A549 (cell line): Measurements from ENCODE around the gene GLIPR1. TPM values are rescaled to one million over a fixed set of nuclear protein-coding genes. Genes with fewer than 3 reads are reported as not detected.
"Not testable (repeated sequence)": the region's sequence is repeated elsewhere in the genome, so short reads cannot be mapped to it uniquely, and the experiment has no call there.

ENCODE experiments used
- ATAC-seq, 2 experiments: fragments of 200-7000 bp in 1 of 2; fragments of >200 bp in 1 of 2; cut with Nextera tagmentation in 1 of 2; cut with Tn5 transposase in 1 of 2; 3 replicates each; pipeline versions ENCODE4 v1.8.0 to v1.9.1; 2018 to 2020; ENCODE audit warnings: mild to moderate bottlenecking in 1 of 2, moderate library complexity in 1 of 2
- CTCF ChIA-PET: fragments of 300-600 bp; sonication (Branson Sonifier 250); formaldehyde crosslinking; extraction: SDS; loops from one replicate; lab custom pipeline; 2021; ENCODE audit warnings: antibody characterized with exemption, inconsistent platforms; lab: Yijun Ruan, JAX
- POLR2A ChIA-PET: fragments of 350-600 bp; formaldehyde crosslinking; extraction: SDS; loops from one replicate; lab custom pipeline; 2021; ENCODE audit warnings: antibody characterized with exemption, inconsistent platforms; lab: Yijun Ruan, JAX
- DNase-seq, 2 experiments: peaks; one replicate each; pipeline versions ENCODE4 v3.0.0 to v3.0.0-alpha.2; 2011 to 2016; ENCODE audit warnings: low read depth in 1 of 2, low spot score in 1 of 2
- FAIRE-seq: peaks from 2 replicates; lab custom pipeline; 2011; peaks lifted over from hg19 to GRCh38; lab: Jason Lieb, UNC
- H3K27ac ChIP-seq, 2 experiments: fragments of >200 bp; sonication (Bioruptor Twin); formaldehyde crosslinking; 3 replicates each; pipeline ENCODE4 v1.5.1; 2016 to 2017
- H3K4me1 ChIP-seq: fragments of >200 bp; sonication (Bioruptor Twin); formaldehyde crosslinking; 3 replicates; pipeline ENCODE4 v1.6.1; 2016
- H3K4me2 ChIP-seq: fragments of >200 bp; sonication (Bioruptor Twin); formaldehyde crosslinking; 3 replicates; pipeline ENCODE4 v1.6.1; 2016
- H3K4me3 ChIP-seq: fragments of >200 bp; sonication (Bioruptor Twin); formaldehyde crosslinking; 3 replicates; pipeline ENCODE4 v1.5.1; 2016
- H3K9me3 ChIP-seq: fragments of >200 bp; sonication (Bioruptor Twin); formaldehyde crosslinking; 3 replicates; pipeline ENCODE4 v1.6.1; 2016
- CTCF ChIP-seq: fragments of >200 bp; sonication (Bioruptor Twin); formaldehyde crosslinking; IDR thresholded peaks from 3 replicates; pipeline ENCODE4 v1.5.1; 2016
- HDAC2 ChIP-seq: fragments of 200-600 bp; sonication (generic); IDR thresholded peaks from 2 replicates; pipeline ENCODE4 v1.6.1; 2016
- HES2 ChIP-seq: fragments of >200 bp; sonication (Bioruptor Twin); formaldehyde crosslinking; IDR thresholded peaks from 2 replicates; pipeline ENCODE4 v1.6.1; 2016
- HOXB5 ChIP-seq: fragments of 250-450 bp; sonication (Bioruptor Pico); IDR thresholded peaks from 2 replicates; pipeline ENCODE4 v1.5.0; 2020; ENCODE audit warnings: mild to moderate bottlenecking, moderate library complexity
- JUN ChIP-seq, 2 experiments: fragments of >200 bp; sonication (Bioruptor Twin); formaldehyde crosslinking; IDR thresholded peaks; 2 replicates in 1 of 2; 3 replicates in 1 of 2; pipeline ENCODE4 v1.6.1; 2016 to 2017
- KDM1A ChIP-seq: fragments of 200-600 bp; sonication (generic); IDR thresholded peaks from 2 replicates; pipeline ENCODE4 v1.6.1; 2016; ENCODE audit warnings: low read depth, mild to moderate bottlenecking
- MYC ChIP-seq: IDR thresholded peaks from 2 replicates; pipeline ENCODE4 v1.6.1; 2012; ENCODE audit warnings: mild to moderate bottlenecking, inconsistent platforms, low read length, improper control_type of control experiment, borderline replicate concordance
- POLR2A ChIP-seq: IDR thresholded peaks from 2 replicates; pipeline ENCODE4 v1.6.1; 2012; ENCODE audit warnings: mild to moderate bottlenecking, low read length
- RAD21 ChIP-seq, 2 experiments: fragments of >200 bp in 1 of 2; sonication (Bioruptor Twin) in 1 of 2; formaldehyde crosslinking in 1 of 2; IDR thresholded peaks in 1 of 2; conservative IDR thresholded peaks in 1 of 2; 2 replicates in 1 of 2; 3 replicates in 1 of 2; pipeline ENCODE4 v1.6.1; 2012 to 2018; ENCODE audit warnings: inconsistent platforms in 1 of 2
- REST ChIP-seq: fragments of 200-600 bp; sonication (generic); IDR thresholded peaks from 2 replicates; pipeline ENCODE4 v1.6.1; 2016; ENCODE audit warnings: antibody characterized with exemption, mild to moderate bottlenecking, moderate library complexity
- SMC3 ChIP-seq: fragments of >200 bp; sonication (Bioruptor Twin); formaldehyde crosslinking; IDR thresholded peaks from 3 replicates; pipeline ENCODE4 v1.6.1; 2018; ENCODE audit warnings: inconsistent platforms
- ZC3H11A ChIP-seq: fragments of 450-650 bp; IDR thresholded peaks from 2 replicates; pipeline ENCODE4 v1.6.1; 2014; ENCODE audit warnings: antibody characterized with exemption, mild to moderate bottlenecking
- ZFP36 ChIP-seq: fragments of 450-650 bp; IDR thresholded peaks from 2 replicates; pipeline ENCODE4 v1.6.1; 2014; ENCODE audit warnings: borderline replicate concordance; ENCODE audit not compliant: partially characterized antibody
- WGBS: methylation state at CpG from one replicate; pipeline ENCODE4 v1.1.6; 2017; ENCODE audit errors: missing lambda C conversion rate; 5-methylcytosine and 5-hydroxymethylcytosine counted together
- polyA plus RNA-seq, 4 experiments: library from polyadenylated mRNA; depleted of rRNA in 3 of 4; stranded (reverse); fragments of >200 nt; fragmentation: RNase III in 1 of 4; extraction: RNeasy Plus Mini Kit Qiagen cat#74134 plus additional on column Dnase treatment in 1 of 4; gene quantifications; 2 replicates in 3 of 4; 3 replicates in 1 of 4; pipeline ENCODE4 v1.2.3, GENCODE V29; 2011 to 2017
- TF ChIP-seq, protein P1 (sequence below): fragments of 250-450 bp; sonication (Bioruptor Pico); IDR thresholded peaks from 2 replicates; pipeline ENCODE4 v1.5.0; 2021; ENCODE audit warnings: mild to moderate bottlenecking, moderate library complexity, borderline replicate concordance

The GLIPR1 gene
- polyA plus RNA-seq, 2 of the 4 experiments (the other 2 are of a cell fraction) = 42.2 to 44.5 TPM

DNA sequence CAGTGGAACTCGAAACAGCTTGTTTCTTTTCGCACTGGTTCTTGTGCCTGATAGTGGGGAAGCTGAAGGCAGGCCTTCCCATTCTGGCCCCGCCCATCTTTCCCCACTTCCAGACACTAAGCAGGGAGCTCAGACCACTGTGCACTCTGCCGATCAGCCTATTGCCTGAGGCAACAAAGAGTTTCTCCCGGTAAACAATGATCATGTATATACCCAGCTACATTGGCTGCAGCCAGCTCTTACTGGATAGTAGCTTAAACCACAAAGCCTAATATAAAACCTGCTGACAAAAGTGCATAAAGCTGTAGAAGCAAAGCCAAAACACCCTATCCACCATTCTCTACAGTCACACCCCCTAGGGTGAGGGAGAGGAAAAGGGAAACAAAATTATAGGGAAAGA, 24.7 kb upstream of the GLIPR1 start (continued):
- TF ChIP-seq POLR2A = no peak
- TF ChIP-seq HDAC2 = no peak

DNA sequence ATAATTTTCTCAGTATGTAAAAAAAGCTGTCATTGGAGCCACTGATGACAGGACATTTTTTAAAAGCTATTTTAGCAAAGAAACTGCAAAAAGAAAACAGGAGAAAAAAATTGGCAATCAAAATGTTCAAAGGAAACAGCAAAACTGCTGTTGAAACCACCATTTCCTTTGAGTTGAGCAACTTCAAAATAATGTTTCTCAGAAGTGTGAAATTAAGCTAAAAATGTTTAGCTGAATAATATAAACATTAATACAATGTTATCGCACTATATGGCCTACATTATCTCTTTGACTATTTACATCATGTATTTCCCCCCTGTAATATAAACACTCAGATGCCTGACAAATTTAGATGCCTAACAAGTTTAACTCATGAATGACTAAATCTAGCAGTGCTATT, 23.4 kb upstream of the GLIPR1 start:
- Histone ChIP-seq H3K4me2 (no peak overlapping the region), H3K4me3 (no peak overlapping the region), H3K9me3 (no peaks in the 10 kb centered on the region), H3K27ac (no peak overlapping the region), H3K4me1 (peaks cover 22% of the 10 kb centered on the region)
- no peak for DNase-seq
- no peak for FAIRE-seq
- 96% methylated on average over 1 of the region's 1 CpG for WGBS
- POLR2A ChIA-PET = no interaction called here
- CTCF ChIA-PET = no interaction called here
- TF ChIP-seq CTCF = no peak
- ATAC-seq = no peak

DNA sequence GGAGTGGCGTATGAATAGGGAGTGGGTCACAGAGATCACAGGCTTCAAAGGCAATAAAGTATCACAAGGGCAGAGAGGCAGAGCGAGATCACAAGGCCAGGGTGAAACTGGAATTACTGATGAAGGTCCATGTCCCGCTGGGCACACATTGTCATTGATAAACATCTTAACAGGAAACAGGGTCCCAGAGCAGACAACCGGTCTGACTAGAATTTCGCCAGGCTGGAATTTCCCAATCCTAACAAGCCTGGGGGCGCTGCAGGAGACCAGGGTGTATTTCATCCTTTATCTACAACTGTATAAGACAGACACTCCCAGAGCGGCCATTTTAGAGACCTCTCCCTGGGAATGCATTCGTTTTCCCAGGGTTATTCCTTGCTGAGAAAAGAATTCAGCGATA, 22.7 kb upstream of the GLIPR1 start:
- POLR2A ChIA-PET, CTCF ChIA-PET, FAIRE-seq, H3K4me3 ChIP-seq, ATAC-seq, H3K9me3 ChIP-seq: not testable (repeated sequence)
- H3K4me2 ChIP-seq = peak overlapping the region; percentile 39; the same call in 2 of the 3 replicates
- DNase-seq = peak in 1 of 2 experiments; percentile 34
- H3K4me1 ChIP-seq = peaks cover 17% of the 10 kb centered on the region
- WGBS = 42% methylated on average over 9 of the region's 9 CpGs
- 0 out of 3 replicates have a peak, but pooled peaks have one; percentile 8 for TF ChIP-seq CTCF
- TF ChIP-seq, all 56 proteins: peak for 1; not testable (repeated sequence) for 55
- 0 out of 6 replicates have a peak overlapping the region, but pooled peaks of 1 of the 2 experiments have one; percentile 48 for H3K27ac ChIP-seq

GRCh38 chr12:75459755-75460154, 20.8 kb upstream of the GLIPR1 start:
- FAIRE-seq = no peak
- POLR2A ChIA-PET = no interaction called here
- WGBS = 87% methylated on average over 3 of the region's 3 CpGs
- Histone ChIP-seq H3K4me2 (no peak overlapping the region), H3K9me3 (0 out of 3 replicates have a peak, but pooled peaks cover 4% of the 10 kb centered on the region), H3K27ac (no peak overlapping the region), H3K4me1 (peaks cover 10% of the 10 kb centered on the region; the same call in 2 of the 3 replicates), H3K4me3 (no peak overlapping the region)
- CTCF ChIA-PET = interaction anchor here (1.7 kb wide), 1 partner anchor 69 kb away, joined by 4 read pairs; the partner anchor contains the start of gene GLIPR1L2
- TF ChIP-seq CTCF = no peak
- TF ChIP-seq ZC3H11A = no peak
- no peak for TF ChIP-seq HOXB5
- no peak for TF ChIP-seq RAD21 (conservative IDR thresholded peaks at IDR 0.05 in 1 of 2, IDR thresholded peaks at IDR 0.05 in 1 of 2)
- TF ChIP-seq SMC3 = no peak
- ATAC-seq = no peak
- DNase-seq = no peak

- no peak for DNase-seq
- CTCF ChIA-PET = interaction anchor here (1.0 to 1.7 kb wide), 2 partner anchors 9 to 69 kb away, joined by 4 read pairs; partner anchors contain the start of gene GLIPR1L2
- Histone ChIP-seq H3K4me3 (no peak overlapping the region), H3K4me1 (peaks cover 10% of the 10 kb centered on the region; the same call in 2 of the 3 replicates), H3K27ac (no peak overlapping the region), H3K4me2 (peak overlapping the region; percentile 9; the same call in 1 of the 3 replicates), H3K9me3 (0 out of 3 replicates have a peak, but pooled peaks cover 4% of the 10 kb centered on the region)
- POLR2A ChIA-PET = no interaction called here
- FAIRE-seq = no peak
- no peak for ATAC-seq
- TF ChIP-seq JUN (IDR thresholded peaks at IDR 0.05) (no peak), REST (no peak), MYC (no peak), KDM1A (no peak), ZFP36 (no peak), HES2 (no peak)
- TF ChIP-seq, protein P1, sequence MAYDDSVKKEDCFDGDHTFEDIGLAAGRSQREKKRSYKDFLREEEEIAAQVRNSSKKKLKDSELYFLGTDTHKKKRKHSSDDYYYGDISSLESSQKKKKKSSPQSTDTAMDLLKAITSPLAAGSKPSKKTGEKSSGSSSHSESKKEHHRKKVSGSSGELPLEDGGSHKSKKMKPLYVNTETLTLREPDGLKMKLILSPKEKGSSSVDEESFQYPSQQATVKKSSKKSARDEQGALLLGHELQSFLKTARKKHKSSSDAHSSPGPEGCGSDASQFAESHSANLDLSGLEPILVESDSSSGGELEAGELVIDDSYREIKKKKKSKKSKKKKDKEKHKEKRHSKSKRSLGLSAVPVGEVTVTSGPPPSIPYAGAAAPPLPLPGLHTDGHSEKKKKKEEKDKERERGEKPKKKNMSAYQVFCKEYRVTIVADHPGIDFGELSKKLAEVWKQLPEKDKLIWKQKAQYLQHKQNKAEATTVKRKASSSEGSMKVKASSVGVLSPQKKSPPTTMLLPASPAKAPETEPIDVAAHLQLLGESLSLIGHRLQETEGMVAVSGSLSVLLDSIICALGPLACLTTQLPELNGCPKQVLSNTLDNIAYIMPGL (CRISPR knock-in tag) = no peak
- TF ChIP-seq, all 56 proteins: peak for 0
These were observed 20.4 kb upstream of the GLIPR1 start for GRCh38 chr12:75460204-75460603.
